Vagina (tissue), 2 donors: ENCODE measurements around the gene CNIH1. TPM values are rescaled to one million over a fixed set of nuclear protein-coding genes. Genes with fewer than 3 reads are reported as not detected.
"Not testable (repeated sequence)": the region's sequence is repeated elsewhere in the genome, so short reads cannot be mapped to it uniquely, and the experiment has no call there.

Source experiments
- DNase-seq, 2 donors: peaks; one replicate each; pipeline ENCODE4 v3.0.0-alpha.2; 2017; ENCODE audit errors: extremely low spot score in 2 of 2
- H3K27ac ChIP-seq: fragments of 200-600 bp; sonication (generic); one replicate; pipeline ENCODE4 v1.5.1; 2019
- H3K27me3 ChIP-seq: fragments of 200-600 bp; sonication (generic); one replicate; pipeline ENCODE4 v1.5.1; 2019
- H3K36me3 ChIP-seq, 2 donors: fragments of 200-600 bp; sonication (generic); one replicate each; pipeline ENCODE4 v1.5.1; 2017 to 2019
- H3K4me1 ChIP-seq: fragments of 200-600 bp; sonication (generic); one replicate; pipeline ENCODE4 v1.5.1; 2019
- H3K4me3 ChIP-seq, 2 donors: fragments of 200-600 bp; sonication (generic); 1 replicate in 1 of 2; 2 replicates in 1 of 2; pipeline ENCODE4 v1.5.1; 2016 to 2019
- H3K9me3 ChIP-seq: fragments of 200-600 bp; sonication (generic); one replicate; pipeline ENCODE4 v1.5.1; 2019
- POLR2A ChIP-seq, 2 donors: fragments of 450-650 bp; IDR thresholded peaks; one replicate each; pipeline ENCODE4 v1.6.1; 2017; ENCODE audit warnings: antibody characterized with exemption in 2 of 2, mild to moderate bottlenecking in 2 of 2, moderate library complexity in 2 of 2
- POLR2AphosphoS5 ChIP-seq, 2 donors: sonication (generic); formaldehyde crosslinking; IDR thresholded peaks; one replicate each; pipeline ENCODE4 v1.9.0; 2017; ENCODE audit warnings: antibody characterized with exemption in 2 of 2, mild to moderate bottlenecking in 2 of 2, low read depth in 1 of 2; ENCODE audit not compliant: insufficient read depth in 1 of 2
- intact Hi-C: fragments of 100-400 bp; cut with DNase I; formaldehyde crosslinking; loops from one replicate; pipeline ENCODE4 v1.15.1; 2023
- total RNA-seq: library from RNA; depleted of rRNA; stranded (reverse); fragments of >200 nt; gene quantifications from one replicate; pipeline ENCODE4 v1.2.3, GENCODE V29; 2016
- TF ChIP-seq, protein P1 (sequence below), 3 experiments: fragments of 450-650 bp in 2 of 3; fragments of 200-600 bp in 1 of 3; sonication (generic) in 1 of 3; IDR thresholded peaks; one replicate each; pipeline ENCODE4 v1.5.1; 2017 to 2019; ENCODE audit warnings: antibody characterized with exemption in 3 of 3, mild to moderate bottlenecking in 2 of 3, moderate library complexity in 2 of 3

The CNIH1 gene
- total RNA-seq, 1 donor from 2014 or later = 124 TPM

DNA sequence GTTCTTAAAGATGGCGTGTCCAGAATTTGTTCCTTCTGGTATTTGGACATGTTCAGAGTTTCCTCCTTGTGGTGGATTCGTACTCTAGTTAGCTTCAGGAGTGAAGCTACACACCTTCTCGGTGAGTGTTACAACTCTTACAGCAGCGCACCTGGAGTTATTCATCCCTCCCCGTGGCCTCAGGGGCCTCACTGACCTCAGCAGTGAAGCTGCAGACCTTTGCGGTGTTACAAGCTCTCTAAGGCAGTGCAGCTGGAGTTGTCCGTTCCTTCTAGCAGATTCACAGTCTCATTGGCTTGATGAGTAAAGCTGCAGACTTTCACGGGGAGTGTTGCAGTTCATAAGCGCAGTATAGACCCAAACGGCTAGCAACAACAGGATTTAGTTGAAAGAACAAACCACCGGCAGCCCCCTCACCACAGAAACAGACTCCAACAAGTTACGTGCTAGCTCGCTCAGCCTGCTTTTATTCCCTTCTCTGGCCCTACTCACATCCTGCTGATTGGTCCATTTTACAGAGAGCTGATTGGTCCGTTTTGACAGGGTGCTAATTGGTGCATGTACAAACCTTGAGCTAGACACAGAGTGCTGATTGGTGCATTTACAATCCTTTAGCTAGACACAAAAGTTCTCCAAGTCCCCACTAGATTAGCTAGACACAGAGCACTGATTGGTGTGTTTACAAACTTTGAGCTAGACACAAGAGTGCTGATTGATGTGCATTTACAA lies 48.9 kb downstream of the CNIH1 start:
- TF ChIP-seq POLR2A (IDR thresholded peaks at IDR 0.05) (no peak), POLR2AphosphoS5 (IDR thresholded peaks at IDR 0.05; ENCODE audit: insufficient read depth in 1 of 2, low read depth in 1 of 2) (no peak)

DNA sequence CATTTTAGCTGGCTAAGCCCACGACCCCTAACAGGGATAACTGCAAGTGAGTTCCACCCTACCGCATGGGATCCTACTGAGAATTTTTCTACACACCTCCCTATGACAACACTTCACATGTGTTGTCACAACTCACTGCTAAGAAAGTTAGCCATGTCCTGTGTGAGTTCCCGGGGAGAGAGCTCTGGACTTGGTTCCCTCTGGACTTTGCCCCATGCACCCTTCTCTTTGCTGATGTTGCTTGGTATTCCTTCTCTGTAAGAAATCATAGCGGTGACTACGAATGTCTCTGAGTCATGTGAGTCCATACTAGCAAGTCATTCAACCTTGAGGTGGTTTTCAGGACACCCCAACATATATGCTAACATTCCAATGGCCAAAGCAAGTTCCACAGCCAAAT lies 53.8 kb downstream of the CNIH1 start:
- TF ChIP-seq POLR2A (IDR thresholded peaks at IDR 0.05) (no peak), POLR2AphosphoS5 (IDR thresholded peaks at IDR 0.05; ENCODE audit: insufficient read depth in 1 of 2, low read depth in 1 of 2) (no peak)
- TF ChIP-seq, protein P1, sequence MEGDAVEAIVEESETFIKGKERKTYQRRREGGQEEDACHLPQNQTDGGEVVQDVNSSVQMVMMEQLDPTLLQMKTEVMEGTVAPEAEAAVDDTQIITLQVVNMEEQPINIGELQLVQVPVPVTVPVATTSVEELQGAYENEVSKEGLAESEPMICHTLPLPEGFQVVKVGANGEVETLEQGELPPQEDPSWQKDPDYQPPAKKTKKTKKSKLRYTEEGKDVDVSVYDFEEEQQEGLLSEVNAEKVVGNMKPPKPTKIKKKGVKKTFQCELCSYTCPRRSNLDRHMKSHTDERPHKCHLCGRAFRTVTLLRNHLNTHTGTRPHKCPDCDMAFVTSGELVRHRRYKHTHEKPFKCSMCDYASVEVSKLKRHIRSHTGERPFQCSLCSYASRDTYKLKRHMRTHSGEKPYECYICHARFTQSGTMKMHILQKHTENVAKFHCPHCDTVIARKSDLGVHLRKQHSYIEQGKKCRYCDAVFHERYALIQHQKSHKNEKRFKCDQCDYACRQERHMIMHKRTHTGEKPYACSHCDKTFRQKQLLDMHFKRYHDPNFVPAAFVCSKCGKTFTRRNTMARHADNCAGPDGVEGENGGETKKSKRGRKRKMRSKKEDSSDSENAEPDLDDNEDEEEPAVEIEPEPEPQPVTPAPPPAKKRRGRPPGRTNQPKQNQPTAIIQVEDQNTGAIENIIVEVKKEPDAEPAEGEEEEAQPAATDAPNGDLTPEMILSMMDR (IDR thresholded peaks at IDR 0.05) = no peak
- H3K9me3 ChIP-seq = no peaks in the 10 kb centered on the region
- intact Hi-C loops = no loop called here
- H3K4me1 ChIP-seq = no peaks in the 10 kb centered on the region
- no peak overlapping the region for H3K27ac ChIP-seq
- H3K36me3 ChIP-seq = no peaks in the 10 kb centered on the region
- H3K4me3 ChIP-seq = no peak overlapping the region
- H3K27me3 ChIP-seq = no peaks in the 10 kb centered on the region
- DNase-seq = no peak

More for the DNA sequence above, 48.9 kb downstream of the CNIH1 start:
- Histone ChIP-seq H3K4me3 (no peak overlapping the region), H3K27me3 (no peaks in the 10 kb centered on the region), H3K9me3 (no peaks in the 10 kb centered on the region), H3K4me1 (peaks cover 3% of the 10 kb centered on the region), H3K27ac (no peak overlapping the region), H3K36me3 (no peaks in the 10 kb centered on the region)
- DNase-seq = no peak
- intact Hi-C loops = no loop called here

DNA sequence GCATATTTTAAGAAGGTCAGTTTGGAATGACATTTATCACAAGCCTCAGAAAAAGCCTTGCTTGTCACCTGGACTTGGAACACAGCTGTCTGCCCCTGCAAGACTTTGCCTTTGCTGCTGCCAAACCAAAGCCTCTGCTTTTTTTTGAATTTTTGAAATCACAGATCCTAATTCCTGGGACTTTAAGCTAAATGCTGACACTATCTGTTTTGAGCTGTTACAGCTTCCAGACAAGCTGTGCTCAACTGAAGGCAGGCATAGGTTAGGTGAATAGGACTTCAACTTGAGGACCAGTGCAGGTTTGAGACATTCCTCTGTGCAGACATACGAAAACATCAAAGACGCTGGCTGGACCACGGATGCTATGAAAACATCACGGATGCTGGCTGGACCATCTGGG lies 55.6 kb downstream of the CNIH1 start:
- Histone ChIP-seq H3K27ac (no peak overlapping the region), H3K4me1 (no peaks in the 10 kb centered on the region), H3K27me3 (no peaks in the 10 kb centered on the region), H3K36me3 (no peaks in the 10 kb centered on the region), H3K4me3 (no peak overlapping the region), H3K9me3 (no peaks in the 10 kb centered on the region)
- intact Hi-C loops = no loop called here
- TF ChIP-seq POLR2AphosphoS5 (IDR thresholded peaks at IDR 0.05; ENCODE audit: insufficient read depth in 1 of 2, low read depth in 1 of 2) (no peak), POLR2A (IDR thresholded peaks at IDR 0.05) (no peak)
- TF ChIP-seq, protein P1 (IDR thresholded peaks at IDR 0.05) = no peak
- DNase-seq = no peak

DNA sequence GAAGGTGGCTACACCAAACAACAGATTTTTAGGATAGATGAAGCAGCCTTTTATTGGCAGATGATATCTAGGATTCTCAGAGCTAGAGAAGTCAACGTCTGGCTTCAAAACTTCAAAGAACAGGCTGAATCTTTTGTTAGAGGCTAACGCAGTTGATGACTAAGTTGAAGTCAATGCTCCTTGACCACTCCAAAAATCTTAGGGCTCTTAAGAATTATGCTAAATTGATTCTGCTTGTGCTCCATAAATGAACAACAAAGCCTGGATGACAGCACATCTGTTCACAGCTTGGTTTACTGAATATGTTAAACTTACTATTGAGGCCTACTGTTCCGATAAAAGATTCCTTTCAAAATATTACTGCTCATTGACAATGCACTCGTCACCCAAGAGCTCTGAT lies 57.3 kb downstream of the CNIH1 start:
- Histone ChIP-seq H3K9me3 (no peaks in the 10 kb centered on the region), H3K4me3 (no peak overlapping the region), H3K27ac (no peak overlapping the region), H3K27me3 (no peaks in the 10 kb centered on the region), H3K36me3 (no peaks in the 10 kb centered on the region), H3K4me1 (no peaks in the 10 kb centered on the region)
- DNase-seq = no peak
- intact Hi-C loops = no loop called here
- TF ChIP-seq POLR2AphosphoS5 (IDR thresholded peaks at IDR 0.05; ENCODE audit: insufficient read depth in 1 of 2, low read depth in 1 of 2) (no peak), POLR2A (IDR thresholded peaks at IDR 0.05) (no peak)
- TF ChIP-seq, protein P1 (IDR thresholded peaks at IDR 0.05) = no peak

DNA sequence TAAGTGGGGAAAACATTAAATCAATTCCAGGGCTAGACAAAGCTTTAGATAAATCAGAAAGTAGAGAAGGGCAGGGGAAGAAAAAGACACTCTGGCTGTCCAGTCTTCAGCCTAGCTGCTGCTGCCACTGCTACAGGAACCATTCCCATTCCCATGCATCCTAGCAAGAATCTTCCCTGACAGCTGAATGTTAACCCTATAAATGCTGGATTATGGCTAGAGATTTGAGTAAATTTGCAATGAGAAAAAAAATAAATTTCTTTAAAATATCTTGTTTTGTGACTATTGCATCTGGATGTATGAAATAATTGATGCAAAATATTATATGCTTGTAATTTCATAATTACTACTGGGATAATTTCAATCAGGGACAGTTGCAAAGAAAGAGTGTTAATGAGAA lies 59.4 kb downstream of the CNIH1 start:
- DNase-seq = no peak
- intact Hi-C loops = no loop called here
- Histone ChIP-seq H3K27ac (no peak overlapping the region), H3K36me3 (no peaks in the 10 kb centered on the region), H3K9me3 (no peaks in the 10 kb centered on the region), H3K4me3 (no peak overlapping the region), H3K27me3 (no peaks in the 10 kb centered on the region), H3K4me1 (no peaks in the 10 kb centered on the region)
- TF ChIP-seq POLR2AphosphoS5 (IDR thresholded peaks at IDR 0.05; ENCODE audit: insufficient read depth in 1 of 2, low read depth in 1 of 2) = no peak
- TF ChIP-seq POLR2A (IDR thresholded peaks at IDR 0.05) = no peak
- TF ChIP-seq, protein P1 (IDR thresholded peaks at IDR 0.05) = no peak

DNA sequence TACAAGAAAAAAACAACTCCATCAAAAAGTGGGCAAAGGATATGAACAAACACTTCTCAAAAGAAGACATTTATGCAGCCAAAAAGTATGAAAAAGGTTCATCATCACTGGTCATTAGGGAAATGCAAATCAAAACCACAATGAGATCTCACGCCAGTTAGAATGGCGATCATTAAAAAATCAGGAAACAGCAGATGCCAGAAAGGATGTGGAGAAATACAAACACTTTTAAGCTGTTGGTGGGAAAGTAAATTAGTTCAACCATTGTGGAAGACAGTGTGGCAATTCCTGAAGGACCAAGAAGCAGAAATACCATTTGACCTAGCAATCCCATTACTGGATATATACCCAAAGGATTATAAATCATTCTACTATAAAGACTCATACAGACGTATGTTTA lies 60.6 kb downstream of the CNIH1 start:
- H3K9me3 ChIP-seq, H3K27ac ChIP-seq, H3K36me3 ChIP-seq, H3K27me3 ChIP-seq, H3K4me1 ChIP-seq, H3K4me3 ChIP-seq, DNase-seq, intact Hi-C loops: not testable (repeated sequence)

DNA sequence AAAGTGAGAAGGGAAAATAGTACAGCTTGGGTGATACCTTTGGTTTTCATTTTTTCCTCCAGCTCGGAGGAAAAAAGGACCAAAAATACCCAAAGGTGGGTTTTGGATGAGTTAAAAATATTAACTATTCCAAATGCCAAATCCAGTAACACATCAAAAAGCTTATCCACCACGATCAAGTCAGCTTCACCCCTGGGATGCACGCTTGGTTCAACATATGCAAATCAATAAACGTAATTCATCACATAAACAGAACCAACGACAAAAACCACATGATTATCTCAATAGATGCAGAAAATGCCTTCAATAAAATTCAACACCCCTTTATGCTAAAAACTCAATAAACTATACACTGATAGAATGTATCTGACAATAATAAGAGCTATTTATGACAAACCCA lies 62.3 kb downstream of the CNIH1 start:
- H3K36me3 ChIP-seq, DNase-seq, H3K9me3 ChIP-seq, H3K4me3 ChIP-seq, H3K27me3 ChIP-seq, H3K4me1 ChIP-seq, intact Hi-C loops, H3K27ac ChIP-seq: not testable (repeated sequence)
